PC-9 (cell line): ENCODE measurements around the gene DEUP1.

Experiments
- CTCF ChIP-seq: fragments of 200-600 bp; sonication (generic); conservative IDR thresholded peaks from 2 replicates; pipeline ENCODE4 v1.6.1; 2017; ENCODE audit warnings: mixed run types, antibody characterized with exemption, mild to moderate bottlenecking, moderate library complexity
- EZH2 ChIP-seq: fragments of 200-600 bp; sonication (generic); IDR thresholded peaks from 2 replicates; pipeline ENCODE4 v1.8.0; 2017; ENCODE audit warnings: antibody characterized with exemption, low read depth

GRCh38 chr11:93329936-93330445, 551 bp upstream of the DEUP1 start:
- TF ChIP-seq CTCF (no peak), EZH2 (no peak)
